HAP-1 (cell line): ENCODE measurements around the gene CEP68.
A peak's percentile ranks its signal among the peaks of the same experiment; 100 is the strongest.

Experiments
- DNase-seq, 2 experiments: peaks; one replicate each; pipeline ENCODE4 v3.0.0-alpha.2; 2016 to 2020; ENCODE audit warnings: low spot score in 2 of 2
- H3K27me3 ChIP-seq: fragments of 250-450 bp; sonication (Bioruptor Pico); 2 replicates; pipeline ENCODE4 v1.5.1; 2020; ENCODE audit warnings: low read depth, mild to moderate bottlenecking, moderate library complexity
- H3K36me3 ChIP-seq: fragments of 250-450 bp; sonication (Bioruptor Pico); replicated peaks from 2 replicates; pipeline ENCODE4 v1.5.1; 2020; ENCODE audit warnings: mild to moderate bottlenecking
- H3K4me1 ChIP-seq: fragments of 250-450 bp; sonication (Bioruptor Pico); 2 replicates; pipeline ENCODE4 v1.5.1; 2020; ENCODE audit warnings: mild to moderate bottlenecking
- H3K4me3 ChIP-seq: fragments of 250-450 bp; sonication (Bioruptor Pico); 2 replicates; pipeline ENCODE4 v1.5.1; 2020; ENCODE audit warnings: mild to moderate bottlenecking, moderate library complexity
- H3K9me3 ChIP-seq: fragments of 250-450 bp; sonication (Bioruptor Pico); 2 replicates; pipeline ENCODE4 v1.5.1; 2020; ENCODE audit warnings: mild to moderate bottlenecking, moderate library complexity
- in situ Hi-C: fragments of 300-500 bp; cut with MboI; formaldehyde crosslinking; loops from 3 replicates; pipeline ENCODE4 v1.14.3; 2020; ENCODE audit warnings: low sequenced_read_pairs, inconsistent platforms, mixed read lengths

Gene CEP68

GRCh38 chr2:65057054-65057375 is 799 bp downstream of the CEP68 start:
- in situ Hi-C loops = loop anchor here (10.0 kb wide), 1 partner anchor 508 kb away; no protein-coding TSS in a partner anchor
- no peak for DNase-seq
- no peaks in the 10 kb centered on the region for H3K9me3 ChIP-seq
- peak overlapping the region; percentile 72 for H3K4me3 ChIP-seq
- H3K36me3 ChIP-seq = no peaks in the 10 kb centered on the region
- peaks cover 8% of the 10 kb centered on the region for H3K4me1 ChIP-seq
- H3K27me3 ChIP-seq = no peaks in the 10 kb centered on the region

- Histone ChIP-seq H3K27me3 (no peaks in the 10 kb centered on the region), H3K36me3 (no peaks in the 10 kb centered on the region), H3K9me3 (no peaks in the 10 kb centered on the region), H3K4me1 (peaks cover 8% of the 10 kb centered on the region), H3K4me3 (peak overlapping the region; percentile 72)
- in situ Hi-C loops = loop anchor here (10.0 kb wide), 1 partner anchor 507 kb away; no protein-coding TSS in a partner anchor
- peak; percentile 47 to 48 for DNase-seq
These were observed 1.3 kb downstream of the CEP68 start for GRCh38 chr2:65057391-65058052.

GRCh38 chr2:65059071-65059470 is 2.9 kb downstream of the CEP68 start:
- DNase-seq = no peak
- H3K9me3 ChIP-seq = no peaks in the 10 kb centered on the region
- in situ Hi-C loops = loop anchor here (10.0 kb wide), 1 partner anchor 506 kb away; no protein-coding TSS in a partner anchor
- H3K4me1 ChIP-seq = peaks cover 8% of the 10 kb centered on the region
- no peaks in the 10 kb centered on the region for H3K36me3 ChIP-seq
- no peaks in the 10 kb centered on the region for H3K27me3 ChIP-seq
- no peak overlapping the region for H3K4me3 ChIP-seq

- peaks cover 8% of the 10 kb centered on the region for H3K4me1 ChIP-seq
- DNase-seq = no peak
- in situ Hi-C loops = no loop called here
These were observed 5.1 kb downstream of the CEP68 start for GRCh38 chr2:65061146-65061909.

GRCh38 chr2:65061910-65062339 is 5.7 kb downstream of the CEP68 start:
- in situ Hi-C loops = no loop called here
- peaks cover 8% of the 10 kb centered on the region for H3K4me1 ChIP-seq
- H3K27me3 ChIP-seq = no peaks in the 10 kb centered on the region
- DNase-seq = no peak
- no peaks in the 10 kb centered on the region for H3K36me3 ChIP-seq
- H3K4me3 ChIP-seq = no peak overlapping the region
- no peaks in the 10 kb centered on the region for H3K9me3 ChIP-seq

More at GRCh38 chr2:65061146-65061909, 5.1 kb downstream of the CEP68 start:
- Histone ChIP-seq H3K9me3 (no peaks in the 10 kb centered on the region), H3K4me3 (no peak overlapping the region), H3K27me3 (no peaks in the 10 kb centered on the region), H3K36me3 (no peaks in the 10 kb centered on the region)

GRCh38 chr2:65062843-65063825 is 6.9 kb downstream of the CEP68 start:
- H3K9me3 ChIP-seq = no peaks in the 10 kb centered on the region
- peaks cover 8% of the 10 kb centered on the region for H3K4me1 ChIP-seq
- in situ Hi-C loops = no loop called here
- H3K27me3 ChIP-seq = no peaks in the 10 kb centered on the region
- no peak overlapping the region for H3K4me3 ChIP-seq
- H3K36me3 ChIP-seq = no peaks in the 10 kb centered on the region
- DNase-seq = no peak

GRCh38 chr2:65064728-65065552 is 8.7 kb downstream of the CEP68 start:
- in situ Hi-C loops = no loop called here
- DNase-seq = peak; percentile 47 to 64
- no peaks in the 10 kb centered on the region for H3K27me3 ChIP-seq
- no peaks in the 10 kb centered on the region; the same call in 1 of the 2 replicates for H3K4me1 ChIP-seq
- H3K9me3 ChIP-seq = no peaks in the 10 kb centered on the region
- H3K4me3 ChIP-seq = no peak overlapping the region
- H3K36me3 ChIP-seq = peaks cover 2% of the 10 kb centered on the region; the same call in 1 of the 2 replicates

GRCh38 chr2:65067806-65068553 is 11.8 kb downstream of the CEP68 start:
- no peak for DNase-seq
- Histone ChIP-seq H3K9me3 (no peaks in the 10 kb centered on the region), H3K36me3 (peaks cover 29% of the 10 kb centered on the region), H3K27me3 (no peaks in the 10 kb centered on the region), H3K4me3 (no peak overlapping the region), H3K4me1 (no peaks in the 10 kb centered on the region)
- in situ Hi-C loops = no loop called here

- no peaks in the 10 kb centered on the region for H3K9me3 ChIP-seq
- H3K27me3 ChIP-seq = no peaks in the 10 kb centered on the region
- H3K4me1 ChIP-seq = no peaks in the 10 kb centered on the region
- no peak for DNase-seq
- in situ Hi-C loops = no loop called here
- no peak overlapping the region for H3K4me3 ChIP-seq
- peaks cover 41% of the 10 kb centered on the region for H3K36me3 ChIP-seq
These were observed 13.2 kb downstream of the CEP68 start for GRCh38 chr2:65069439-65069824.

GRCh38 chr2:65070172-65070830 is 14.1 kb downstream of the CEP68 start:
- Histone ChIP-seq H3K27me3 (no peaks in the 10 kb centered on the region), H3K4me3 (no peak overlapping the region), H3K4me1 (no peaks in the 10 kb centered on the region), H3K9me3 (no peaks in the 10 kb centered on the region), H3K36me3 (peaks cover 41% of the 10 kb centered on the region)
- no peak for DNase-seq
- in situ Hi-C loops = no loop called here

- Histone ChIP-seq H3K36me3 (peaks cover 41% of the 10 kb centered on the region), H3K9me3 (no peaks in the 10 kb centered on the region), H3K4me1 (no peaks in the 10 kb centered on the region), H3K4me3 (no peak overlapping the region), H3K27me3 (no peaks in the 10 kb centered on the region)
- no peak for DNase-seq
- in situ Hi-C loops = no loop called here
These were observed 14.6 kb downstream of the CEP68 start for GRCh38 chr2:65070856-65071255.
